Transverse colon (tissue), 4 donors: Measurements from ENCODE around the gene CAPN7. TPM values are rescaled to one million over a fixed set of nuclear protein-coding genes. Genes with fewer than 3 reads are reported as not detected.

ENCODE experiments used
- DNase-seq: peaks from one replicate; pipeline ENCODE4 v3.0.0-alpha.2; 2019
- H3K27ac ChIP-seq, 4 donors: fragments of 200-600 bp; sonication (generic); 2 replicates each; pipeline ENCODE4 v1.5.1; 2016 to 2018; ENCODE audit warnings: inconsistent platforms in 4 of 4
- H3K27me3 ChIP-seq: fragments of 200-600 bp; sonication (generic); 2 replicates; pipeline ENCODE4 v1.5.1; 2017; ENCODE audit warnings: inconsistent platforms
- H3K36me3 ChIP-seq, 4 donors: fragments of 200-600 bp; sonication (generic); 2 replicates each; pipeline ENCODE4 v1.5.1; 2017 to 2019; ENCODE audit warnings: inconsistent platforms in 4 of 4
- H3K4me1 ChIP-seq, 4 donors: fragments of 200-600 bp; sonication (generic); 2 replicates each; pipeline ENCODE4 v1.5.1; 2017 to 2020; ENCODE audit warnings: inconsistent platforms in 4 of 4
- H3K4me3 ChIP-seq, 4 donors: fragments of 200-600 bp; sonication (generic); 1 replicate in 1 of 4; 2 replicates in 3 of 4; pipeline versions ENCODE4 v1.5.1 to v1.6.1; 2017 to 2019; ENCODE audit warnings: inconsistent platforms in 4 of 4
- H3K9me3 ChIP-seq, 2 donors: fragments of 200-600 bp; sonication (generic); 2 replicates each; pipeline ENCODE4 v1.5.1; 2017 to 2019; ENCODE audit warnings: inconsistent platforms in 2 of 2
- CTCF ChIP-seq, 5 experiments: fragments of 200-600 bp in 3 of 5; fragments of 450-650 bp in 2 of 5; sonication (generic) in 3 of 5; IDR thresholded peaks; 1 replicate in 2 of 5; 2 replicates in 3 of 5; pipeline ENCODE4 v1.5.1; 2016 to 2017; ENCODE audit warnings: antibody characterized with exemption in 5 of 5, inconsistent platforms in 3 of 5, mild to moderate bottlenecking in 2 of 5, moderate library complexity in 1 of 5
- EP300 ChIP-seq: sonication (generic); formaldehyde crosslinking; IDR thresholded peaks from one replicate; pipeline ENCODE4 v1.6.1; 2017; ENCODE audit warnings: antibody characterized with exemption, low read depth
- POLR2A ChIP-seq: fragments of 450-650 bp; IDR thresholded peaks from one replicate; pipeline ENCODE4 v1.6.1; 2016; ENCODE audit warnings: antibody characterized with exemption, mild to moderate bottlenecking, moderate library complexity
- POLR2AphosphoS5 ChIP-seq, 3 donors: sonication (generic); formaldehyde crosslinking; IDR thresholded peaks; one replicate each; pipeline ENCODE4 v1.6.1; 2016; ENCODE audit warnings: antibody characterized with exemption in 3 of 3
- WGBS, 2 donors: methylation state at CpG; one replicate each; pipeline ENCODE4 v1.1.5; 2018; ENCODE audit warnings: low coverage in 1 of 2; 5-methylcytosine and 5-hydroxymethylcytosine counted together
- in situ Hi-C, 4 donors: fragments of 200-750 bp; cut with MboI; loops; one replicate each; pipeline versions ENCODE4 v1.15.0 to v1.15.1; 2017; ENCODE audit warnings: low sequenced_read_pairs in 3 of 4, low pct_ligation_motif_present in 1 of 4, low pct_unique_long_range_greater_than_20kb in 1 of 4
- intact Hi-C: fragments of 100-400 bp; cut with DNase I; formaldehyde crosslinking; loops from one replicate; pipeline ENCODE4 v1.15.1; 2023; ENCODE audit warnings: low total_unique reads
- total RNA-seq, 4 donors: library from RNA; depleted of rRNA; stranded (reverse); fragments of >200 nt; gene quantifications; one replicate each; pipeline ENCODE4 v1.1.0, GENCODE V29; 2016

Gene CAPN7
- total RNA-seq, 4 donors from 2014 or later, result 12.1 to 78.4 (median 48.8) TPM

- H3K36me3 ChIP-seq, result no peaks in the 10 kb centered on the region
- 67 to 79% methylated on average over 4 to 5 of the region's 5 CpGs for WGBS, 2 donors
- H3K27ac ChIP-seq, result peak overlapping the region; percentile 69 to 77 (median 76)
Observed at GRCh38 chr3:15294929-15295328, 88.9 kb downstream of the CAPN7 start.

GRCh38 chr3:15295506-15295905 is 89.5 kb downstream of the CAPN7 start:
- Histone ChIP-seq H3K9me3 (no peaks in the 10 kb centered on the region), H3K36me3 (no peaks in the 10 kb centered on the region), H3K27me3 (no peaks in the 10 kb centered on the region), H3K4me1 (peaks cover 4 to 39% (median 11%) of the 10 kb centered on the region in 4 donors), H3K4me3 (no peak overlapping the region), H3K27ac (peak overlapping the region; percentile 69 to 77 (median 76))
- intact Hi-C loops, result no loop called here
- TF ChIP-seq POLR2A, result no peak
- TF ChIP-seq EP300, result no peak
- TF ChIP-seq POLR2AphosphoS5 (IDR thresholded peaks at IDR 0.05), result peak; percentile 44 to 64 (median 61)
- in situ Hi-C loops, result no loop called here
- WGBS, 2 donors, result 48 to 68% methylated on average over 5 to 6 of the region's 6 CpGs
- no peak for DNase-seq

More at GRCh38 chr3:15294929-15295328, 88.9 kb downstream of the CAPN7 start:
- intact Hi-C loops (no loop called here), in situ Hi-C loops (no loop called here)
- peaks cover 4 to 35% (median 11%) of the 10 kb centered on the region in 4 donors for H3K4me1 ChIP-seq
- no peak for DNase-seq
- TF ChIP-seq POLR2AphosphoS5 (IDR thresholded peaks at IDR 0.05) (no peak), EP300 (no peak), CTCF (IDR thresholded peaks at IDR 0.05) (no peak), POLR2A (no peak)
- H3K4me3 ChIP-seq, result no peak overlapping the region
- H3K9me3 ChIP-seq, result no peaks in the 10 kb centered on the region
- H3K27me3 ChIP-seq, result no peaks in the 10 kb centered on the region

- in situ Hi-C loops, result no loop called here
- no peaks in the 10 kb centered on the region for H3K9me3 ChIP-seq
- H3K36me3 ChIP-seq, result no peaks in the 10 kb centered on the region
- H3K4me1 ChIP-seq, result peaks cover 0 to 22% (median 3%) of the 10 kb centered on the region in 4 donors
- TF ChIP-seq EP300, result no peak
- H3K27ac ChIP-seq, result peak overlapping the region in 1 of 4 donors; percentile 40
- intact Hi-C loops, result no loop called here
- DNase-seq, result no peak
- H3K27me3 ChIP-seq, result no peaks in the 10 kb centered on the region
- H3K4me3 ChIP-seq, result no peak overlapping the region
- 79 to 83% methylated on average over 2 to 4 of the region's 4 CpGs for WGBS, 2 donors
Observed at GRCh38 chr3:15297608-15298350, 91.7 kb downstream of the CAPN7 start.

- 74 to 80% methylated on average over 3 of the region's 3 CpGs for WGBS, 2 donors
- no peak overlapping the region for H3K27ac ChIP-seq
- intact Hi-C loops, result no loop called here
Observed at GRCh38 chr3:15298504-15298903, 92.5 kb downstream of the CAPN7 start.

More at GRCh38 chr3:15298504-15298903, 92.5 kb downstream of the CAPN7 start:
- in situ Hi-C loops, result no loop called here
- Histone ChIP-seq H3K9me3 (no peaks in the 10 kb centered on the region), H3K36me3 (no peaks in the 10 kb centered on the region), H3K4me1 (peaks cover 0 to 16% (median 0%) of the 10 kb centered on the region in 4 donors), H3K4me3 (no peak overlapping the region), H3K27me3 (no peaks in the 10 kb centered on the region)
- TF ChIP-seq EP300 (no peak), CTCF (IDR thresholded peaks at IDR 0.05) (no peak)
- DNase-seq, result no peak
